Stimulated activated CD4-positive, alpha-beta T cell treated with anti-CD3 and anti-CD28 coated beads, Interleukin-1b, Interleukin-23, amount 100 ng/mL, for 1 hour (primary cell): ENCODE results near the gene PPM1L.
"Not testable (repeated sequence)": the region's sequence is repeated elsewhere in the genome, so short reads cannot be mapped to it uniquely, and the experiment has no call there.

Experiments used
- DNase-seq, 2 donors: peaks; one replicate each; pipeline ENCODE4 v3.0.0-alpha.2; 2020; ENCODE audit warnings: low read depth in 2 of 2

Gene PPM1L

DNA sequence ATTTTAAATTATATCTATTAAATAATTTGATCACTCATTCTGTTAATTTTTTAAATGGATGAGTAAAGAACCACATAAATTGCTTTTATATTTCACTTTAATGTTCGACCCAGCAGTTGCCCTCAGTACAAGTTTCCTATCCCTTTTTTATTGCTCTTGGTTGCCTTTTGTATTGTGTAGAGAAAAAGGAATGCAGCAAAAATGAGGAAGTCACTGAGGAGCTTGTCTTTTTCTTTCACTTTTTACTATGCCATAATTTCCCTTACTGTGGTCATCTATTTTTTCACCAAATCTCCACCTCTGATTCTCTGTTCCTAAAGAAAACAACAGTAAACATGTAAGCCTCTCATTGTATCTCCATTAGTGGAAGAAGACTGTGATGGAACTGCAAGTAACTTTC, 226.5 kb downstream of the PPM1L start:
- no peak for DNase-seq

DNA sequence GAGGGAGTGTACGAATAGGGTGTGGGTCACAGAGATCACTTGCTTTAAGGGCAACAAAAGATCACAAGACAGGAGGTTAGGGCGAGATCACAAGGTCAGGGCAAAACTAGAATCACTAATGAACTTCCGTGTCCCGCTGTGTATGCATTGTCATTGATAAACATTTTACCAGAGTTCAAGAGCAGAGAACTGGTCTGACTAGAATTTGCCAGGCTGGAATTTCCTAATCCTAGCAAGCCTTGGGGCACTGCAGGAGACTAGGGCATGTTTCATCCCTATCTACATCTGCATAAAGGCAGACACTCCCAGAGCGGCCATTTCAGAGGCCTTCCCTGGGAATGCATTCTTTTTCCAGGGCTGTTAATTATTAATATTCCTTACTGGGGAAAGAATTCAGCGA, 227.9 kb downstream of the PPM1L start:
- not testable (repeated sequence) for DNase-seq

DNA sequence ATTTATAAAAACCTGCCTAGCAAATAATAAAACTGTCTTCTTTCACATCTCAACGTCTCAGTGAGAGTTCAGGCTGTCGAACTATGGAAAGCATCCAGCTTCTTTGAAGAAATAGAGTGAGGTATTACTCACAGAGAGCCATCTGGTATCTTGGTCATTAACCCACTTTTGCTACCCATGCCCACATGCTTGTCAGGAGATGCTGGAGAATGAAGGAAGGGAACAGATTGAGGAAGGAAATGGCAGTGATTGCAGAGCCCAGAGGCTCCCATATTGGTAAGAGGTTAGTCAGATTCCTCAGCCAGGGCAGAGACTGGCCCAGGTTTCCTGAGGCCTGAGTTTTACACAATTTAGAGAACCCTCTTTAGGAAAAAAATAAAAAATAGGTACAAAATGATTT, 230.0 kb downstream of the PPM1L start:
- no peak for DNase-seq

DNA sequence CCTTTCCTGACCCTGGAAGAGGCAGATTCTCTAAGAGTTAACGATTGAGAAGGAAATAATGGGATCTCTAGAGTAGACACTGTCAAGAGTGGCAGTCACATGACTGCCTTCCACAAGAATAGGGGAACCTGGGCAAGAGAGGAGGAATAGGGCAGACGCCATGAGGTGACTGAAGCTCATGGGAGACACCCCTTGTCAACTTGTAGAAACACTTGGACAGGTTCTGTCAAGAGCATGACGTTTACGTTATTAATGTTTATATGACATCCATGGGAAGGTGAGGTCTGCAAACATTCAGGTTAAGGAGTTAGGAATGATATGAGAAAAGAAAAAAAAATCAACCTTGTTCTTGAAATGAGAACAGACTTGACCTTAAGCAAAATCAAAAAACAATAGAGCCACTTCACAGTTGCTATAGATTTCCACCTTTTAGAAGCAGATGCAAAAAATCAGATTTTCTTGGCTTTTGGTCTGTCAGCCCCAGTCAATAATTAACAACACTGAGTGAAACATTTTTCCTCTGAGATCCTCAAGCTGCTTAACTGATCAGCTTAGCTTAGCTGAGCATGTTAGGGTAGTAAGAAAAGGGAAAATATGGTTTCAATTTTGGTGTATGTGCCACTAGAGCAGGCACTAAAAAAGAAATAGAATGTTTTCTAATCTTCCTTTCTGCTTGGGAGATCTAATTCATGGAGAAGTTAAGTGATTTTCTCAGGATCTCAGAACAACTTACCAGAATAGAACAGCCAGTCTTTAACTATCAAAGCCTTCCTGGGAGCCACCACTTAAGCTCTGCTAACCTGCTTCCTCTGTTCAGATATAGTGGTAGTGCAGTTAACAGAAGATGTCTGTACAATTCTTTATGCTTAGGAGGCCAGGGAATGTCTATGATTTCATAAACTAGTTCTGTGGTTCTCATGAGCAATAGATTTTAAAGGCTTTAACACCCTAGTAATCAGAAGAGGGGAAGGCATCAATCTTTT, 232.2 kb downstream of the PPM1L start:
- DNase-seq: no peak

DNA sequence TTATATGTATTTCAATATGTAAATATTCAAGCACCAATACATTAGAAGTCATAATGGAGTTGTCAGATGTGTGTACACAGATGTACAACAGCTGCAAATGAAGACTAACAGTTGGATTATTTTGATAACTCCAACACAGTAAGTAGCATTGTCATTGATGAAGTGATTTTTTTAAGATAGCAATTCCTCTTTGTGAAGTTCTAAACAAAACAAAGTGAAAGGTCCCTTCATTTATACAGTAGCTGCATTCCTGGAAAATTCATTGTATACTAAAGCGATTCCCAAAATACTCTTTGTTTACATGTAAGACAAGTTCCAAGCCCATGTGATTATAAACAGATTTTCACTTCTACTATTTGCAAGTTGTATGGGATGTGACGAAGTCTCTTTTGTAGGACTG, 234.4 kb downstream of the PPM1L start:
- no peak for DNase-seq

DNA sequence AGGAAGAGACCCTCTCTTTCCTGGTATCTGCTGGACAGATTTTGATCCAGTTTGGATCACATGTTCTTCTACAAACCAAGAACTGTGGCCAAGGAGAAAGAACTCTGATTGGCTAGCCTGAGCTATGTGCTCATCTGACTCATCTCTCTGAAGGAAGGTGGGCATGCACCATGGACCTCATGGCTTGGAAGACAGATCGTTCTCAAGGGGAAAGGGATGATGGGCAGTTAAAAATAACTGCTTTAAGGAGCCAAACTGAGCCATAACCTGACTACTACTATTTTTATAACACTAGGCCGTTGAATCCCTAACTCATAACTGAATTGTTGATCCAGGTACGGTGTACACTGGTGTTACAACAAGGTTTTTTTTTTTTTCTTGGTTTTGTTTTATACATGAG, 236.7 kb downstream of the PPM1L start:
- no peak for DNase-seq

DNA sequence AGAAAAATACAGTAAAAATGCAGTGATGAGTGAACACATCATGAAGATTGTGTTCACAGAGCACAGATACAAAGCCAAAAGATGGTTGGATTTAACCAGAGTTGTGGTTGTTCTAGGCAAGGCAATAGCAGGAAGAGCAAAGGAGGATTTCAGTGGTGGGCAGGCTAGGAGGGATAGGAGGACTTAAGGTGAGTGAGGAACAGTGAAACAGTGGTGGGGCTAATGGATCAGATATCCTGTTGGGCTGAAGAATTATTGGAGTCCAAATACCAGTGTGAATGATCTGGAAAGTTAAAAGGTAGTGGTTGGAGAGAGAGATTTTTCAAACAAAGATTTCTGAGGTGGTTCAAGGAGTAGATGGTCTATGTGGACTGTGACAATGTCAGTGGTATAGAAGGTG, 240.8 kb downstream of the PPM1L start:
- no peak for DNase-seq

DNA sequence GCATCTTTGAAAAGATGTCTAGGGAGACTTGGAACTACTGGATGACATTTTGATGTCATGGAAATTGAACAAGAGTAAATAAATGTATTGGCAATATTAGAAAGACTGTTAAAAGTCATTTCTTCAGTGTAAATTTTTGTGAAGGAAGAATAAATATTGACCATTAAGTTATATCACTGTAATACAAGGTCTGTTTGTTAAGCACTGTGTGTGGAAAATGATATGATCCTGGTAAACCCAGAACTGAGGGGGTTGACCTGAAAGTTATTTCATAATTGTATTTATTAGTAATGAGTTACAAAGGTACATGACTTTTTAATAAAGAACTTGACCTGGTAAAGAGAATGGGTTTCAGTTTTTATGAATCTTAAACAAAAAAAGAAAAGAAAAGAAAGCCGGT, 242.6 kb downstream of the PPM1L start:
- DNase-seq: no peak

DNA sequence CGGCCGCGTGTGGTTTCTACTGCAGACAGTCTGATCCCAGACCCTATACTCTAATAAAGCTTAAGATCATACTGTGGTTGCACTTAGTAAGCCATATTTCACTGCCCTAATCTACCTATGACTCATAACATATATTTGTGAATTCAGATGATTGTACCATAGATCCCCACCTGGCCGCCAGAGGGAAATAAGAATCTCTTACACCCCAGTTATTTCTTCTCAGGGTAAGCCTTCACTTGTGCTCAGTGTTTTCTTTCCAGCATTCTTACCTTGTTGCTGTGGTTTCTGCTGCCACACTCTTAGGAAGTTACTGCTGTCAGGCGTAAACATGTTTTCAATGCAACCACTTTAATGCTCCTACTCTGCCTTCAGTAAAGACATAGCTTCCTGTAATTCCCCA, 243.2 kb downstream of the PPM1L start:
- DNase-seq: no peak

DNA sequence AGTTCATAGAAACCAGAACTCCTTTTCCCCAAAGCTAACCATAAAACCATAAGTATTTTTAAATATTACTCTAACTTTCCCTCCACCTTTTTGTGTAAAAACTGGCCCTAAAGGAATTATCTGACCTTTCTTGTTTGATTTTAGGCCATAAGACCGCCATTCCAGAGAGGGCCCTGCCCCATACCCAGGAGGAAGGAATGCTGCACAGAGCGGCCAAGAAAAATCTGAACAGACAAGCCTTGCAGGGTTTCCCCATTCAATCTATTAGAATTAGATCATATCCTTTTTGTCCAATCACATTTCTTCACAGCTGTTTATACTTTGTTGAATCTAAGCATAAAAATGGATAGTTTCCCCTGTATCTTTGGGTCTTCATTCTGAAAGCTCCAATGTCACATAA, 252.1 kb downstream of the PPM1L start:
- no peak for DNase-seq

DNA sequence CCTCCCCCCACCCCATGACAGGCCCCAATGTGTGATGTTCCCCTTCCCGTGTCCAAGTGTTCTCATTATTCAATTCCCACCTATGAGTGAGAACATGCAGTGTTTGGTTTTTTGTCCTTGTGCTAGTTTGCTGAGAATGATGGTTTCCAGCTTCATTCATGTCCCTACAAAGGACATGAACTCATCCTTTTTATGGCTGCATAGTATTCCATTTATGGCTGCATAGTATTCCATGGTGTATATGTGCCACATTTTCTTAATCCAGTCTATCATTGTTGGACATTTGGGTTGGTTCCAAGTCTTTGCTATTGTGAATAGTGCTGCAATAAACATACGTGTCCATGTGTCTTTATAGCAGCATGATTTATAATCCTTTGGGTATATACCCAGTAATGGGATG, 254.1 kb downstream of the PPM1L start:
- not testable (repeated sequence) for DNase-seq

DNA sequence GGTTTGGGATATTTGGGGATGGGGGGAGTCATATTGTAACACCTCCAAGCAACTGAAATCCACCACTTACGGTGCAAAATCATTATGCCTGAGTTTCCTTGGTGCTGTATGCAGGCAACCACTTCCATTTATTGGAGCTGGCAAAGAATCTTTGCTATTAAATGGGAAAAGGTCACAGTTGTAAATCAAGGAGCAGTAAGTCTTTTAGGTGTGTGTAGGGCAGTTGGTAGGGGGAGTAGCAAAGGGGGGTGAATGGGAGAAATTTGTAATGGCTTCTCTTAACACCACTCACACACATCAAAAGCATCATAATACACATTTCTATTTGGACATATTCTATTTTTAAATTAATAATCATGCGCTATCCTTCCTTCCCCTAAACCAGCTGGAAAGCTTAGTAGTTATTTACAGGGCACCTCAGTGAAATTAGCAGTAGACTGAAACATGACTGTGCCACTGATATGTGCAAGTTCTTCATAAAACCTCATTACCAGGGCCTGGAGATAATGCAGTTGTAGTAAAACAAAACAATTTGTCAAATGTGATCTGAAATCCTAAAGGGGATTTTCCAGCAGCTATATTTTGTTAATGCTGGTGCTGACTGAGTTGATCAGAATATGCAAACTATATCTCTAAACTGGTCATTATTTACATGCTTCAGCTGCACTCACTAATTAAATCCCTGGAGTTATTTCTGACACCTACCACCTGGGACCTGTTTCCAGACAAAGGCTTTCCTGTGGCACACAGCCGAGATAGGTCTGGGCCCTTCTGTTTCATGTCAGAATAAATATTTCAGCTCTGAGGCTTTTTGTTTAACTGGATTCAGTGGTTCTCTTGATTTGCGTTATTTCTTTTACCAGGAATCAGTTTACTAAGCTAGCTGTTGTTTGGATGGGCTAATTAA, 259.1 kb downstream of the PPM1L start:
- no peak for DNase-seq

DNA sequence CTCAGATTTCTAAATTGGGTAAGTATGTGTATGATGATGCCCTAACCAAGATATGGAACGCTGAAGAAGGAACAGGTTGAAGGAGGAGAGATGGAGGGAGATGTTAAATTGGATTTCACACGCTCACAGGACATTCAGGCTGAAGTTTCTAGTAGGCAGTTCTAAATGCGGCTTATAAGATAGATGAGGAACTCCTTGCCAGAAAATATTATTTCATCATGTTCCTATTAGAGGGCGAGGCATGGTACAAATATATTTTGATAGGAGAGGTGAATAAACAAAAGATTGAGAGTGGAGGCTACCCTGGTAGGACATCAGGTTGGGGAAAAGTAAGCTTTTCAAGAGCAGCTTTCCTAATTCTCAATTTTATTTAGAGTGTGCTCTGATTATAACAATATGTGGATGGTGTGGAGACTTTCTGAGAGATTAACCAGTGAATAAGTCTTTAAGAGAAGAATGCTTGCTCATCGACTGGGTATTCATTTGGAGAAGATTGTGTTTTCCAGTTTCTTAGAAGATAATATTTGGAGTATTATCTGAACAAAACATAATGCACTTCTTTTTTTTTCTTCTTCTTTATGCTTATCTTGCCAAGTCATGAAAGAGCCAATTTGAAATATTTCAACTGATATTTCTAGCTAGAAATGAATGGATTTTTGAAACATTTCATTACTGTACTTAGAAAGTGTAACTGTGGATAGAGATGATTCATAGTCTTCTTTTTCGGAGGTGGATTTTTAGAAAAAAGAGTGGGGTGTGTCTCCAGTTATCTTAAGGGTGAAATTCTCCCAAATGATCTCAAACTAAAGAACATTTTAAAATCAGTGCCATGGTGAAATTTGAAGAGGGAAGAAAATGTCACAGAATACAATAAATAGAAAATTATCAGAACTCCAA, 260.6 kb downstream of the PPM1L start:
- no peak for DNase-seq

DNA sequence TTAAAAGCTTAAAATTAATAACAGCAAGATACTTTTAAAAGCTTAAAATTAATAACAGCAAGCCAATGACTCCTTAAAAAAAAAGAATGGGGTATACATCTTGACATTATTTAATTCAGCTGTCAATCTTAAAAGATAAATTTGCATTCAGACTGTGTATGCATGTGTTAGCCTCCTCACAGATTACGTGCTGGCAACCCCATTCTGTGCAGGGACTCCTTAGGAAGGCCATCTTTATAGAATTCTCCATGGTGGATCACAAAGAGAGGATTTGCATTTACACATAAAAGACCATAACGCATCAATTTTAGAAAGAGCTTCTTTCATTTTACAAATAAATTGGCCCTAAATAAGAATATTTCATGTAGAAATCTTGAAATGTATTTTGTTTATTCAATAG, 261.9 kb downstream of the PPM1L start:
- DNase-seq: no peak

DNA sequence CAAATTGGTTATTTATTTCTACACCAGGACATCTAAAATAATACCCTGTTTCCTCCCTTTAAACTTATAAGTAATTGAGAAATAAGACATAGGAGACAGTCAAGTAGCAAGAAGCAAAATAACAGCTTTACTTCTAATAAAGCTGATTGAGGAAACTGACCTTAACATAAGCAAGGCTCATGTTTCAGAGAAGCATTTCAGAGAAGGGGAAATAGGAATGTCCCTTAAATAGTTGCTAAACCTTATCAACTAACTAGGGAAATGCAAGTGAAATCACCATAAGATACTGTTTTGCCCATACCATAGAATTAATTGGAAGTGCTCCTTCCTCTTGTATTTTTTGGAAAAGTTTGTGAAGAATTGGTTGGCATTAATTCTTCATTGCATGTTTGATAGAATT, 264.2 kb downstream of the PPM1L start:
- DNase-seq: no peak

DNA sequence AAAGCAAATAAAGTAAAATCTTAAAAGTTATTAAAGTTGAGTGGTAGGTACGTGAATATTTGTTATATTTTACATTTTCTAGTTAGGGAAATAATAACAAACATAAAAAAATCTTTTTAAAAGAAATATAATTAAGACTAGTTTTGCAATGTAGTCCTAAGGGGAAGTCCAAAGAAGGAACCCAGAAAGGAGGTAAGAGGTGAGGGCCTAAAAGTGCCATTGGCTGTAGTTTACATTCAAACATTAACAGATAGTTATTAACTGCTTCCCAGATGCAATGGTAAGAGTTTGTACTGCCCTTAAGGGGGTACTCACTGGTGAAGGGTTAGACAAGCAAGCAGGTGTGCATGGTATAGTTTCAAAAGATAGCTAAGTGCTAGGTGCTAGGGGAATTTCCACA, 269.9 kb downstream of the PPM1L start:
- no peak for DNase-seq

DNA sequence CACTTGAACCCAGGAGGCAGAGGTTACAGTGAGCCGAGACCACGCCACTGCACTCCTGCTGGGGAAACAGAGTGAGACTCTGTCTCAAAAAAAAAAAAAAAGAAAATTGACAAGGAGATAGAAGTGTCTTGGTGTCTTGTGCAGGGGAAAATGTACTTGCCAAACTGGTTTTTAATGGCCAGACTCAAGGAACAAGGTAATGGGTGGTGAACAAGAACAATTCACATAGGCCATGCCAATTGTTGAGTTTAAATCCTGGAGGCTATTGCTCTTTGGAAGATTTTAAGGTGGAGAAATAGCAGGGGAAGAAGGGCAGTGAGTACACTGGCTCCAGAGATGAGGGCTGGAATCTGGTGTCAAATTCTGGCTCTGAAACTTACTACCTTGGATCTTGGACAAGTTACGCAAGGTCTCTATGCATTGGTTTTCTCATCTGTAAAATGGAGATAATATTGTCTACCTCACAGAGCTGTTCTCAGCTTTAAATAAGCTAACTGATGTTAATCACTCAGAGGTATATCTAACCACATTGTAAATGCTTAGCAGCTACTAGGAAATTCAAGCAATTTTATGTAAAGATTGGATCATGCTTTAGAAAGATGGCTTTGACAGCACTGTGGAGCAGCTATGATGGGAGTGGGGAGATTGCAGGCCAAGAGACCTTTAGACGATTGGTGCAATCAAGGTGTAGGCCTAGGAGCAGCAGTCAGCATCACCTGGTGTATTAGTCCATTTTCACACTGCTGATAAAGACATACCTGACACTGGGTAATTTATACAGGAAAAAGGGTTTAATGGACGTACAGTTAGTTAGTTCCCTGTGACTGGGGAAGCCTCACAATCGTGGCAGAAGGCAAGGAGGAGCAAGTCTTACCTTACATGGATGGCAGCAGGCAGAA, 270.8 kb downstream of the PPM1L start:
- DNase-seq: no peak

DNA sequence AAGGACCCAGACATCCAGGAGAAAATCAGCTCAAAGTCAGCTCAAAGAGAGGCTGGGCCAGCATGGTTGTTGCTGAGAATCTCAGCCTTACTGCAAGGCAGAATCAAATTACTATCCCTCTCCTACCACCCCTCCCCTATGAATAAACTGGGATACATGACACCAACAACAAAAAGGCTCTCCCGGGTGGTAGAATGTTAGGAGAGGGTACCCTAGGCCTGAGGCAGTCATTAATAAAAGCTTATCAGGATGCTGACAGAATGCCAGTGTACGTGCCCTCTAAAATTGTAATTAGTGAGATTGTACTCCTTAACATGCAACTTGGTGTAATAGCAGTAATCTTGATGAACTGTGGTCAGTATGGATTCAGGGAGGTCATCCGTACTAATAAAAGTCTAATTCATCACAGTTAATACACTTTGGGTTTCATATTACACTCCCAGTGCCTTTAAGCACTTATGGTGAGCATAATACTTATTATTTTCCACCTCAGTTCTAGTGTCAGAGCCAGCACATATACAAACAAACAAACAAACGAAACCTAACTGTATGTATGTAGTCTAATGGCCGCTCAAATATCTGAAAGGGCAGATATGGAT, 272.6 kb downstream of the PPM1L start:
- DNase-seq: no peak

DNA sequence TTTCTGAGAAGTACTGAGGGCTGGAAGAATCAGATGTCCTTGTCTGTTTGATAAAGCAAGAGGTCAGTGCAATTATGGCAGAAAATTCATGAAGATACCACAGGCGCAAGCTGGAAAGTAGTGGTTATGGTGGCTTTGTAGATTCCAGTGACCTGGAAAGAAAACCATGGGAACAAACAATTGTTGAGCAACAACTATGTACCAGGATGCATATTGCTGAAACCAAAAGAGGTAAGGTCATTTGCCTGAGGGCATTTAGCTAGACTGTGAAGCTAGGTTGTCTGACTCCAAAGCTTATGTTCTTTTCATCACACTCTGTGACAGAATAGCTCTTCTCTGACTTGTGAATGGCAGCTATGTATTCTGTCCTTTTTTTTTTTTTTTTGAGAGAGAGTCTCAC, 275.1 kb downstream of the PPM1L start:
- no peak for DNase-seq

DNA sequence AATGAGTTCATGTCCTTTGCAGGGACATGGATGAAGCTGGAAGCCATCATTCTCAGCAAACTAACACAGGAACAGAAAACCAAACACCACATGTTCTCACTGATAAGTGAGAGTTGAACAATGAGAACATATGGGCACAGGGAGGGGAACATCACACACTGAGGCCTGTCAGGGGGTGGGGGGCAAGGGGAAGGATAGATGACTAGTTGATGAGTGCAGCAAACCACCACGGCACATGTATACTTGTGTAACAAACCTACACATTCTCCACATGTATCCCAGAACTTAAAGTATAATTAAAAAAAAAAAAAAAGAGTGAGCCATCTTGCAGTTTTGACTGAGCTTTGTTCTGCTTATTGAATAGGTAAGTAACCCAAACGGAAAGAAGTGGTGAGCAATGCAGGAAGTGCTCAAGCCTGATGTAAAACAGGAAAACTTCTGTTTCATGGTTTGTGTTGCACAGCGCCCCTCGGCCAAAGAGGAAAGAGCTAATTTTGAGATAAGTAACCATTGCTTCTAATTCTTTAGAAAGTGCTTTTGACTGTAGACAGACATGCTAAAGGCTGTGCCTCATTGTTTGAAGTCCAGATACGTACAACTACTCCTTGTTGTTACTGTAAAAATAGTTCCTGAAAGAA, 279.0 kb downstream of the PPM1L start:
- DNase-seq: not testable (repeated sequence)
